Measurements from ENCODE around the gene CHGA.

CHGA gene

DNA sequence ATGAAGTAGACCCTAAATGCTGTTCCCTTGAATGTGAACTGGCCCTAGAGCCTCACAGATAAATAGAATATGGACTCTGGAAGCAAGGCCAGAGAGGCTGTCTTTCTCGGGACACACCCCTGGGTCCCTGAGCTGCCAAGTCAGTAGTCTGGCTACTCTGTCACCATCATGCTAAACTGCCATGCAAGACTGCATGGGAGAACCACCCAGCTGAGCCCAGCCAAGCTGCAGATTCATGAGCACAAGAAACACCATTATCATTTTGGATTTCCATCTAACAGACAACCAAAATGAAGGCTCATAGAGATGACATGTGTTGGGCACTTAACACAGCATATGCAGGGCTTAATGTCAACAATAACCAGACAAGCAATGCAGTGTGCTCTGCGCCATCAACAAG, 53.3 kb downstream of the CHGA start:
- DNase-seq (ENCODE audit: low read depth in 2 of 3, low spot score in 2 of 3) = no peak

DNA sequence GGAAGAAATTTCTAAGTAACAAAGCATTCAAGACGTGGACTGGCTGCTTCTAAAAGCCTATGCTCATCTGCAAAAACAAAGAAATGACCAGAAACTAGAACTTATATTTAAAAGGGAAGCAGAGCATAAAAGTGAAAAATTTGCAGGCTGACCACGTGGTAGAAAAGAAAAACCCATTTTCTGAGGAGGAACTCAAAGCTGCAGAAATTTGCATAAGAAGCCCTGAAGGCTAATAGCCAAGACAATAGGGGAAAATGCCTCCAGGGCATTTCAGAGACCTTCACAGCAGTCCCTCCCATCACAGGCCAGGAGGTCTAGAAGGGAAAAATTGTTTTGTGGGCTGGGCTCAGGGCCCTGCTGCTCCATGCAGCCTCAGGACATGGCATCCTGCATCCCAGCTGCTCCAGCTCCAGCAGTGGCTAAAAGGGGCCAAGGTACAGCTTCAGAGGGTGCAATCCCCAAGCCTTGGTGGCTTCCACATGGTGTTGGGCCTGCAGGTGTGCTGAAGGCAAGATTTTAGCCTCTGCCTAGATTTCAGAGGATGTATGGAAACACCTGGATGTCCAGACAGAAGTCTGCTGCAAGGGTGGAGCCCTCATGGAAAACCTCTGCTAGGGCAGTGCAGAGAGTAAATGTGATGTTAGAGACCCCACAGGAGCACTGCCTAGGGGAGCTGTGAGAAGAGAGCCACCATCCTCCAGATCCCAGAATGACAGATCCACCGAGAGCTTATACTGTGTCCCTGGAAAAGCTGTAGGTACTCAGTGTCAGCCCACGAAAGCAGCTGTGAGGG, 55.5 kb downstream of the CHGA start:
- no peak for DNase-seq (ENCODE audit: low read depth in 2 of 3, low spot score in 2 of 3)

DNA sequence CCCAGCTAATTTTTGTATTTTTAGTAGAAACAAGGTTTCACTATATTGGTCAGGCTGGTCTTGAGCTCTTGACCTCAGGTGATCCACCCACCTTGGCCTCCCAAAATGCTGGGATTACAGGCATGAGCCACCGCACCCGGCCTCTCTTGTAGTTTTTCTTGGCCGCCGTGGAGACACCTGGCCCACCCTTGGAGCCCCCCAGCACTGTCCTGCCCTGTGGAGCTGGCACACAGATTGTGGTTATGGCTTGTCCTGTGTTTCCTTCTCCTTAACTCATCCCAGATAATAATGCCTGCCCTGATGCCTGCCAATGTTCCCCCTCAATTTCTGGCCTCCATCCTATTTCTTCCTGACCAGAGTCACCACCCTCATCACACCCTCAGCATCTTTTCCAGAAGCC, 57.9 kb downstream of the CHGA start:
- DNase-seq (ENCODE audit: low read depth in 2 of 3, low spot score in 2 of 3) = no peak

DNA sequence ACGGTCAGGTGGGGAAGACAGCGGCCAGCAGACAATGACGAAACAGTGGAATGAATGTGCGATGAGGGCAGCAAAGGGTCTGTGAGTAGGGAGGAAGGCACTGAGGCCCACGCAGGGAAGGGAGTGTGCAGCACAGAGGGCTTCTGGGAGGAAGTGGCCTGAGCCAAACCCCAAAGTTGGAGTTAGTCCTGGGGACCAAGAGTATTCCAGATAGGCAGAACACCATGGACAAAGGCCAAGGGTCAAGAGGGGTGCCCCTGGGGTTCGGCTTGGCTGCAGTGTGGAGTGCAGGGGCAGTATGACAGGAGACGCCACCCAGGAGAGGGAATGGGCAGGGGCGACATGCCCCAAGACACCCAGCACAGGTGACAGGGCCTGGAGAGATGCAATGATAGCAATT, 58.8 kb downstream of the CHGA start:
- no peak for DNase-seq (ENCODE audit: low read depth in 2 of 3, low spot score in 2 of 3)

DNA sequence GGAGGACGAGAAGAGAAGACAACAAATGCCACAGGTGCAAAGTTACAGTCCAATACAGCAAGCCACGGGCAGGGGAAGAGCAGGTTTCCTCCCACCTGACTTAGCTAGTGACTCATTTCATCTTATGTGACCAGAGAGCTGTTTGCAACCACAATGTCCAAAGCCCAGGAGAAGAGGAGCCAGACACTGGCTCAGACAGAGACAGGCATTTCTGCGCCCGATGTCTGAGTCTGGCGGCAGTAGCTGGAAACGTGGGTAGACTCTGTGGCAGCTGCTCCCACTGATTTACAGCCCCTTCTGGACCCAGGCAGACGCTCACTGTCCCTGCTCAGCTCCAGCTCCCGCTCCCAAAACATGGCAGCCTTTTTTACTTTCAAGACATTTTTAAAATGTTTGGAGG, 60.0 kb downstream of the CHGA start:
- no peak for DNase-seq (ENCODE audit: low read depth in 2 of 3, low spot score in 2 of 3)

DNA sequence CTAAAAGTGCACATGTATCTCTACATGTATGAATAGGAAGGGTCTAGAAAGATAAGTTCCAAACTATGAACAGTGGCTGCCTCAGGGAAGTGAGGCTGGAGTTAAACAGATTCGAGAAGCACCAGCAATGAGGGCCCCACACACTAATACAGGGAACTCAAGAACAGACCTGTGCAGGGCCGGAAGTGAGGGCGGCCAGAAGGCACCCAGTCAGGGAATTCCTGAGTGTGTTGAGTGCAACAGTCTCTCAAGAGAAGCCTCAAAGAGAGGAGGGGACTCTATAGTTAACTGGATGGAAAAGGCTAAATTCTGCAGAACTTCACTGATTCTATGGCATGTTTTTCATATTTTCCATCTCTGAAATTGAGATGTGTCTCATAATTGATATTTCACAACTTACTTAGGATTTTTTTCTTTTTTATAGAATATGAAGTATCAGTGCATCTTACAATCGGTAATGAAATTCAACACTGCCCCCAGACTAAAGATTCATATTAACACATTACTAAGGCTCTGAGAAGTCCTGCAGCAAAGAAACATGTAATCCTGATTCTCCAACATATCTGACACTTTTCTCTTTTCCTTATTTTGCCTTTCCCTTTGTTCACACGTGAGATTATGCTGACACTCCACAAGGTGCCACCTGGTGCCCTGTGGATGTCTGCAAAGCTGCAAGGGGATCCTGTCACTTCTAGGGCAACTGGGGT, 61.3 kb downstream of the CHGA start:
- DNase-seq (ENCODE audit: low read depth in 2 of 3, low spot score in 2 of 3) = no peak
